HG03025 (cell line): ENCODE measurements around the gene C17orf67.
A peak's percentile ranks its signal among the peaks of the same experiment; 100 is the strongest.

Source experiments
- ATAC-seq: cut with Tn5 transposase; IDR thresholded peaks from one replicate; pipeline ENCODE4 v1.9.1; 2021; ENCODE audit warnings: mild to moderate bottlenecking, moderate library complexity; ENCODE audit not compliant: unreplicated experiment, low FRiP score

The C17orf67 gene

GRCh38 chr17:56810343-56810742 is 23.4 kb downstream of the C17orf67 start:
- ATAC-seq, result no peak

GRCh38 chr17:56809820-56810179 is 23.9 kb downstream of the C17orf67 start:
- no peak for ATAC-seq

- ATAC-seq, result no peak
Measured at GRCh38 chr17:56809106-56809819, 24.5 kb downstream of the C17orf67 start.

- no peak for ATAC-seq
Measured at GRCh38 chr17:56808503-56808902, 25.2 kb downstream of the C17orf67 start.

- ATAC-seq, result no peak
Measured at GRCh38 chr17:56807723-56808122, 26.0 kb downstream of the C17orf67 start.

- ATAC-seq, result no peak
Measured at GRCh38 chr17:56806949-56807348, 26.8 kb downstream of the C17orf67 start.

GRCh38 chr17:56804454-56804853 is 29.3 kb downstream of the C17orf67 start:
- no peak for ATAC-seq

- no peak for ATAC-seq
Measured at GRCh38 chr17:56803071-56803470, 30.6 kb downstream of the C17orf67 start.

- no peak for ATAC-seq
Measured at GRCh38 chr17:56801459-56802178, 32.1 kb downstream of the C17orf67 start.

GRCh38 chr17:56798916-56799315 is 34.8 kb downstream of the C17orf67 start:
- no peak for ATAC-seq

GRCh38 chr17:56796536-56796935 is 37.2 kb downstream of the C17orf67 start:
- ATAC-seq, result no peak

- no peak for ATAC-seq
Measured at GRCh38 chr17:56795221-56795865, 38.4 kb downstream of the C17orf67 start.

GRCh38 chr17:56793957-56794356 is 39.8 kb downstream of the C17orf67 start:
- ATAC-seq, result no peak

- no peak for ATAC-seq
Measured at GRCh38 chr17:56793531-56793930, 40.2 kb downstream of the C17orf67 start.

- no peak for ATAC-seq
Measured at GRCh38 chr17:56792267-56792666, 41.5 kb downstream of the C17orf67 start.

GRCh38 chr17:56786989-56787482 is 46.7 kb downstream of the C17orf67 start:
- ATAC-seq, result peak; percentile 68

- ATAC-seq, result no peak
Measured at GRCh38 chr17:56785997-56786680, 47.6 kb downstream of the C17orf67 start.

GRCh38 chr17:56785405-56785804 is 48.3 kb downstream of the C17orf67 start:
- ATAC-seq, result no peak

GRCh38 chr17:56782338-56782737 is 51.4 kb downstream of the C17orf67 start:
- no peak for ATAC-seq

- no peak for ATAC-seq
Measured at GRCh38 chr17:56781906-56782305, 51.8 kb downstream of the C17orf67 start.
